GM21515 (cell line): ENCODE results near the gene WDR76.
"Not testable (repeated sequence)": the region's sequence is repeated elsewhere in the genome, so short reads cannot be mapped to it uniquely, and the experiment has no call there.

ENCODE experiments used
- ATAC-seq: cut with Tn5 transposase; IDR thresholded peaks from one replicate; pipeline ENCODE4 v1.9.1; 2021; ENCODE audit not compliant: unreplicated experiment

The WDR76 gene

GRCh38 chr15:43826508-43827341 lies at the start of gene WDR76:
Gene WDR76, plus strand, starts transcription at chr15:43827002. Its CDS starts 31 bp downstream, at chr15:43827033.
- ATAC-seq: peak; percentile 53

DNA sequence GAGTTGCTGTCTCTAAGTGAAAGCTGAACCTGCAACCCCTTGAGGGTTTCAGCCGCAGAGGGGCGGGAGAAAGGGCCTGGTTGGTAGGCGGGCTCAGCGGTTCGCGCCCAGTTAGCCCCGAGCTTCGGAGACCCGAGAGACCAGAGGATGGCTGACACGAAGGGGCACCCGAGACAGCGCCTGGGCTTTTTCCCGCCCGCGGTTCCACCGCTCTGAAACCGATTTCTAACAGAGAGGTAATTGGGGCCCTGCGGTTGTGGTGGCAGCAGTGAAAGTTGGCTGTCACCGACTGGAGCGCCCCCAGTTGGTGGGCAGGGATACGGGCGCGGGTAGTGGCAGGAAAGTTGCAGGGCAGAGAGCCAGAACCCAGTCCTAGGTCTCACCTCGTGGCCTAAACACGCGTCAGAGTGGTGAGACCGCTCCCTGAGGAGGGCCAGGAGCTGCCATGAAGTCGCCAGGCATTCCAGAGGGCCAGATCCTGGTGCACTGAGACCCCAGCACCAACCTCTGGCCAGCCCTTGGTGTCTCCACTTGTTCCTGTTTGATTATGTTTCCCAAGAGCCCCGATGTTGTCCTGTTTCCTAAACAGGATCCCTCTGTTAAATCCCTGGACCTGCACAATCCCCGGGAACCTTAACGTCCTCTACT lies 49.4 kb upstream of the WDR76 start:
- ATAC-seq: peak; percentile 35

DNA sequence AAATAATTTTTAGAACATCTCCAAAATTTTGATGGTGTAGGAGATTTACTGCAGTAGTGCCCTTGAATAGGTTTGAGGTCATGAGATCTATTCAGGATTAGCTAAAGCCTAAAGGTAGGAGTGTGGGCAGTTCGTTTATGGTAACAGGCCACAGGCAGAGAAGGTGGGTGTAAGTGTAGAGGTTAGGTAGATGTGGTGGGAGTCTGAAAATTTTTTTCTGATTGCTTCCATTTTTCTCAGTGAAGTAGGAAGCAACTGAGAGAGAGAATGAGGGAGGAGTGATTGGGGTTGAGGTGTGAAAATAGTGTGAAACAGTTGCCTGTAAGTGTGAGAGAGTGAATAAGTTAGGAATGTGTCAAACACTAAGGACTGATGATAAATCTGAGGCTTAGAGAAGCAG lies 47.8 kb upstream of the WDR76 start:
- no peak for ATAC-seq

DNA sequence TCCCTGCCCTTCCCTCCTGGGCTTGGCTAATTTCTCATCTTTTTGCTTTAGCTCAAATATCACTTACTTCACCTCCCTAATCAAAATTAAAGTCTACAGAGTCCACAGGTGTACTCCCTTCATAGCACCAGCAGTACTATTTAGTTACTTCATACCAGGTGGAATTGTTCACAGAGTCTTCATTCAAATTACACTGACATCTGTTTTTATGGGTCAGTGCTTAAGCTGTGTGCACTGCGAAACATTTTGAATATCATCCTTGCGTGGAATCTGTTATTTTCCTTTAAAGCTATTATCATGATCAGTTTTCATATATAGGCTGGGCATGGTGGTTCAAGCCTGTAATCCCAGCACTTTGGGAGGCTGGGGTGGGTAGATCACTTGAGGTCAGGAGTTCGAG lies 37.4 kb upstream of the WDR76 start:
- ATAC-seq: no peak

- ATAC-seq: peak; percentile 79
These were observed 34.6 kb upstream of the WDR76 start, which contains the start of gene SERF2 for GRCh38 chr15:43791993-43792760. Gene SERF2, plus strand, starts transcription at chr15:43792320. Its CDS starts 57 bp downstream, at chr15:43792377.

GRCh38 chr15:43792761-43793476 lies 33.9 kb upstream of the WDR76 start:
- no peak for ATAC-seq

DNA sequence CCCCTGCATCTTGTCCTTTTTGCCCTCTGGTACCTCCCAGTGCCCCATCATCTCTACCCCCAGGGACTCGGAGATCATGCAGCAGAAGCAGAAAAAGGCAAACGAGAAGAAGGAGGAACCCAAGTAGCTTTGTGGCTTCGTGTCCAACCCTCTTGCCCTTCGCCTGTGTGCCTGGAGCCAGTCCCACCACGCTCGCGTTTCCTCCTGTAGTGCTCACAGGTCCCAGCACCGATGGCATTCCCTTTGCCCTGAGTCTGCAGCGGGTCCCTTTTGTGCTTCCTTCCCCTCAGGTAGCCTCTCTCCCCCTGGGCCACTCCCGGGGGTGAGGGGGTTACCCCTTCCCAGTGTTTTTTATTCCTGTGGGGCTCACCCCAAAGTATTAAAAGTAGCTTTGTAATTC lies 33.2 kb upstream of the WDR76 start:
- no peak for ATAC-seq

DNA sequence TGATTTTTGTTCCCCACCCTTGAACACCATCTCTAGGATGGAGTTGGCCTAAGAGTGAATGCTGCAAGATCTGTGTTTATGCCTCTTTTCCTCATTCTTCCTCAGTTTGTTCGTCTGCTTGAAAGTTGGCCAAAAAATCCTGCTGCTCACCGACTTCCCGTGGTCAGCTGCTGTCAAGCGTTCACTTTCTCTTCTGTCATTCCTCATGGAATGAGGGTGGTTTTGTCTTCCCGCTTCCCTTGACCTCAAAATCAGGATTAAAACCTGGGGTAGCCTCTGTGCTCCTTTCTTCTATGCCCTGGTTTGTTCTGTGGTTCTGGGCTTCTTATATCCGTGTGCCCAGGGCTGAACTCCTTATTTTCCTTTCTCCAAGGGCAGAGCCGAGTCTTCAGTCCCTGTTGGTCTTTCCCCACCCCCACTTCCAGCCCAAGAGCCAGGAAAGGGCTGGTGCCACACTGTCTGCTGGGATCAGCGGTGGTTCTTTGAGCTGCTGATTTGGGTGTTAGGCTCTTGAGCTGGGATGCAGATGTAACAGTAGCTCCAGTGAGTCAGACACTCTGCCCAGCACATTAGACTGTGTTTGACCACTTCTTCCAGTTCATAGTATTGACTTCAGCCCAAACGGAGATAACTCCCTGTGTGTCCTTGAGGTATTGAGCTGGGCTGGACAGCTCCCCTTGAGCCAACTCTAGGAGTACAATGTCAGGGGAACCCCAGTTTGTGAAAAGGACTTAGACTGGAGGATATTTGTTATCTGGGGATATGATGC lies 32.3 kb upstream of the WDR76 start:
- ATAC-seq: no peak

DNA sequence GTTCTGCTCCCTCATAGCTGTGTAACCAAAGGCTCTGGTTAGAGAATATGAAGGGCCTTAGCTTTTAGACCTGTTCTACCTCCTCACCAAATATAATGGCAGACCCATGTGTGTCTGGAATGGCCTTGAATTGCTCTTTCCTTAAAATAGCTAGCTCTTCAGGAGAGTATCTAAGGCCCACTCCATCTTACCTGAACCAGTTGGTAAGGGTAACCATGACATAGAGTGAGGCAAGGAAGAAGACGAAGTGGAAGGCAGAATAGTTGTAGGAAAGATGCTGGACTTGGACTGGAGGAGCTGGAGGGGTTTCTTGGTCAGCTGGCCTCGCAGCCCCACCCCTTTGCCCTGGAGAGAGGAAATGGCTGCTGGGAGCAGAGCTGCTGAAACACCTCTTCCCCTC lies 31.6 kb upstream of the WDR76 start:
- ATAC-seq: no peak

DNA sequence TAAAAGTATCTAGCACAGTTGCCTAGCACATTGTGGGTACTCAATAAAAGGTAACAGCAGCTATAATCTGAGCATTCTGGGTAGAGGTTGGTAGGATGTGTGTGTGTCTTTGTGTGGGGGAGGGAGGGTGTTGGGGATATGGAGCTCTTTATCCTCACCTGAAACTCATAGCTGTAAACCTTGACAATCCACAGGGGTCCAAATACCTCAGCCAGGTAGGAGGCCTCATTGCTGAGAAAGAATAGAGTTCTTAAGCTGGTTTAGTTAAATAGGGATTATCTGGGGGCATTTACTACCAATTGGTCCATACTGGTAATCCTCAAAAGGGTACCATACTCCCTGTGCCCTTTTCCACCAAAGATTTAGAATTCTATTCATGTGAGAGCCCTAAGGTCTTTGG lies 30.8 kb upstream of the WDR76 start:
- no peak for ATAC-seq

DNA sequence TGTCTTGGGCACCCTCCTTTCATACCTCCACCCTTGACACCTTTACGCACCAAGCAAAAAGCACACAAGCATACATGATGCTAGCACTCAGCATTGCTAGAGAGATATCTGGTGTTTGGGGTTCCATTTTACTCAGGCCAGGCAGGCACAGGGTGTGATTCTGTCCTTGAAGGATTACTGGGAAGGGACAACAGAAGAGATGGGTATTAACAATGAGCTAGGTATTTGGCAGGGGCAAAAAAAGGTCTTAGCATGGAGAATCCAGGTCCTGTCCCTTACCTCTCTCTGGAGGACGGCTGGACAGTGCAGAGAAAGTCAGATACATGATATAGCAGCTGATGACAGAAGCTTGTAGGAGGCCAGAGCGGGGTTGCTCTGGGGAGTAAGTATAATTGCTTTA lies 30.2 kb upstream of the WDR76 start:
- no peak for ATAC-seq

DNA sequence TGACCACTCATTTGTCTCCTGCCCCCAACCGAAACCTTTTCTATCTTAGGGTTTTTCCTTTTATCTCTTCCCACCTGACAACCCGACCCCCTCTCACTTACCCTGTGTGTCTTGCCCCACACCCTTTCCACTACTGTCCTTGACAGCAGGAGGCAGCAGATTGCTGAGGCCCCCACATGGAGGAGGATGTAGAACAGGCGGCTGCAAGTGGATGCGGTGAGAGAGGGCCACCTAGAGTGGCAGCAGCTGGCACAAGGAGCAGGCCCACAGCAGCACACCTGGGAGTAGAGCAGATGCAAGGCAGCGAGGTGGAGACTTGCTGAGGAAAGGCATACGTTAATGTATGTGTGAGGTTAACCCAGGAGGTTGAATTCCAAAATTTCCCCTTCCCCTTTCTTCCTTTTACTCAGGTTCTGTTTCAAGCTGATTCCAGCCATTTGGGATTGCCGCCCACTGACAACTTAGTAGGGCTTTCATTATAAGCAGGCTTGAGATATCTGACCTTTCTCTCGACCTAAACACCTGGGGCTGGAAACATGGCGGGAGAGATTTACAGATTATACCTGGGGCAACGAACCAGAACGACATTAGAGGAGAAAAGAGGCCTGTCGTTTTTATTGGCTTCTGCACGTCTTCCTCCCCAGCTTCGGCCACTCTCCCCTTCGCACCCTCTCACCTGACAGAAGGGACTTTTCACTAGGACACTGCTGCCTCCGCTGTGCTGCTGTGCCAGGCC lies 27.4 kb upstream of the WDR76 start:
- ATAC-seq: no peak

GRCh38 chr15:43799945-43800285 lies 26.9 kb upstream of the WDR76 start, which contains the start of gene SERINC4:
Gene SERINC4, minus strand, starts transcription at chr15:43800220. Its CDS starts 234 bp downstream, at chr15:43799986.
- ATAC-seq: no peak

- peak; percentile 84 for ATAC-seq
These were observed 26.3 kb upstream of the WDR76 start, which contains the start of gene HYPK for GRCh38 chr15:43800286-43801141. Gene HYPK, plus strand, starts transcription at chr15:43800599. Its CDS starts 24 bp downstream, at chr15:43800623.

DNA sequence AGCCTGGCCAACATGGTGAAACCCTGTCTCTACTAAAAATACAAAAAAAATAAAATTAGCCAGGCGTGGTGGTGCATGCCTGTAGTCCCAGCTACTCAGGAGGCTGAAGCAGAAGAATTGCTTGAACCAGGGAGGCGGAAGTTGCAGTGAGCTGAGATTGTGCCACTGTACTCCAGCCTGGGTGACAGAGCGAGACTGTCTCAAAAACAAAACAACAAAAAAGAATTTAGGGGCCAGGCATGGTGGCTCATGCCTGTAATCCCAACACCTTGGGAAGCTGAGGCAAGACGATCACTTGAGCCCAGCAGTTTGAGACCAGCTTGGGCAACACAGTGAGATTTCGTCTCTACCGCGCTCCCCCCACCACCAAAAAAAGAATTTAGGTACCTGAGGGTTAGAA lies 24.1 kb upstream of the WDR76 start:
- not testable (repeated sequence) for ATAC-seq

GRCh38 chr15:43808435-43808950 lies 18.3 kb upstream of the WDR76 start:
- no peak for ATAC-seq

DNA sequence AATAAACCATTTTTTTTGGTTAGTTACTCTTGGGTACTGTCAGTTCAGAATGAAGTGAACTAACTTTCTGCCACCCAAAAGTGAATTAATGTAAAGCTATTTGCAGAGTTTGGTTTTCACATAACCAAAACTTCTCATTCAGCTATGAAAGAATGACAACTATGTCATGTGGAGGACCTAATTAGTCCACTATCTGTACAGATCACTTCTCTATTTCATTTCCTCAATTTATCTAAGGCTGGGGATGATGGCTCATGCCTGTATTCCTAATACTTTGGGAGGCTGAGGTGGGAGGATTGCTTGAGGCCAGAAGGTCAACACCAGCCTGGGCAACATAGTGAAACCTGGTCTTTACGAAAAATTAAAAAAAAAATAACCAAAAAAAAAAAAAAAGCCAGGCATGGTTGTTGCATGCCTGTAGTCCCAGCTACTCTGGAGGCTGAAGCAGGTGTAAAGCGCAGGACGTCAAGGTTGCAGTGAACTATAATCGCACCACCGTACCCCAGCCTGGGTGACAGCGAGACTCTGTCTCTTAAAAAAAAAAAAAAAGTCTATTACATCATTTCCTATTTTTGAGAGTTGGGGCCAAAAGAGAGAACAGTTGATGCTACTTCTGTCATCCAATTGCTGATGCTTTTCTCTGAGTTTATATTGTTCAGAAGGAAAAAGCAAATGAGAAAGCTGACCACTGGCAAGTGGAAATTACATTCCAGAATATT lies 17.7 kb upstream of the WDR76 start:
- no peak for ATAC-seq

GRCh38 chr15:43815064-43815463 lies 11.7 kb upstream of the WDR76 start:
- not testable (repeated sequence) for ATAC-seq
